ENCODE data around the gene NRG3. TPM values are rescaled to one million over a fixed set of nuclear protein-coding genes. Genes with fewer than 3 reads are reported as not detected.

The NRG3 gene
- total RNA-seq, 1 experiment from 2014 or later = 0.62 TPM

DNA sequence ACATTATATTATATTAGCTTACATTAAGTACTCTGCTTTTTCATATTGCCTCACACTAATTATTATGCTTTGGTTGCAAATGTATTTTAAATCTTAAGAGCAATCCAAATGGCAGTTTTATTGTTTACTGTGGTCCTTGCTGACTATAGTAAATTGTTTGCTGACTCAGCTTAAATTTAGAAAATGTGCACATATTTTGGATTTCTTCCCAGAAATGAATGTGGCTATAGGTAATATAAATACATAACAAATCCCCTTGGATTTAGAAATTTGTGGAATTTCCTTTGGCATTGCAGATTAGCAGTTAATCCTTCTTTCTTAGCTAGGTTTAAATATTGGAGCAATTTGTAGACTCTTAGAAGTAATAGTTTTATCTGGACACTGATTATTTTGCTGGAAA, 565.8 kb downstream of the NRG3 start:
- Histone ChIP-seq H3K36me3 (replicated peaks; ENCODE audit: control insufficient read depth, insufficient read depth, low read length) (no peaks in the 10 kb centered on the region), H3K27me3 (ENCODE audit: control insufficient read depth, insufficient read depth, low read length) (no peaks in the 10 kb centered on the region), H3K4me3 (ENCODE audit: insufficient read depth, low read depth, low read length) (no peak overlapping the region)
- no peak for DNase-seq

DNA sequence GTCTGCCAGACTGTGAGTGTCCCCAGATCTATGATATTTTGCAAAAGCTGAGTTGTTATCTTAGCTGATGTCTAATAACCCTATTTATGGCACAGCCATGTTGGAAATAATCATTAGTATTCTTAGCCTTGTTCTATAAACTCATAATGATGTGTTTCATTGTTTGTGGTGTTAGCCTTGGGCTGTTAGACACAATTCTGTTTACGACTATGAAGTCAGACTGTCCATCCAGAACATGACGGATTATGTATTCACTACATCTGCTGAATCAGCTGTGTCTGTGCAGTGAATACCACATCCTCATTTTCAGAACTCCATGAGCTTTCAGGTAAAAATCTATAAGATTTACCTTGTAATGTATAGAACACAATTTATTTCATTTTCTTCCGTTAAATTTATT, 577.1 kb downstream of the NRG3 start:
- H3K27me3 ChIP-seq (ENCODE audit: control insufficient read depth, insufficient read depth, low read length) = no peaks in the 10 kb centered on the region
- no peak overlapping the region for H3K4me3 ChIP-seq (ENCODE audit: insufficient read depth, low read depth, low read length)
- H3K36me3 ChIP-seq (replicated peaks; ENCODE audit: control insufficient read depth, insufficient read depth, low read length) = no peaks in the 10 kb centered on the region
- no peak for DNase-seq

DNA sequence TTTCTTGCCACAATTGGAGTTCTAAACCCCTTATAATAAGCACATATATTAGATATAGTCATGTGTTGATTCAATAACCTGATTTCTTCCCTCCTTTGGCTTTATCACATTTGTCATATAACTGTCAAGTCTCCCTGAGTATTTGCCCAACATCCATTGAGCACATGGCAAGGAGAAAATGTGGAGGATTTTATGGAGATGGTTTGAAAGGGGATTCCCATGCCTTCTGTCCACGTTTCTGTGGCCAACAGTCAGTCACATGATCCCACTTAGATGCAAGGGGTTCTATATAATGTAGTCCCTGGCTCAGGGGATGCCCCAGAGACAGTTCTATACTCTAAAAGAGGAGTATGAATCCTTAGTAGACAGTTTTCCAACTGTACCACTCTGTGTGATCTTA, 577.7 kb downstream of the NRG3 start:
- DNase-seq = no peak
- Histone ChIP-seq H3K36me3 (replicated peaks; ENCODE audit: control insufficient read depth, insufficient read depth, low read length) (no peaks in the 10 kb centered on the region), H3K4me3 (ENCODE audit: insufficient read depth, low read depth, low read length) (no peak overlapping the region), H3K27me3 (ENCODE audit: control insufficient read depth, insufficient read depth, low read length) (no peaks in the 10 kb centered on the region)

GRCh38 chr10:82453678-82454293, 578.8 kb downstream of the NRG3 start:
- H3K36me3 ChIP-seq (replicated peaks; ENCODE audit: control insufficient read depth, insufficient read depth, low read length) = no peaks in the 10 kb centered on the region
- no peak for DNase-seq
- no peak overlapping the region for H3K4me3 ChIP-seq (ENCODE audit: insufficient read depth, low read depth, low read length)
- H3K27me3 ChIP-seq (ENCODE audit: control insufficient read depth, insufficient read depth, low read length) = no peaks in the 10 kb centered on the region

- H3K36me3 ChIP-seq (replicated peaks; ENCODE audit: control insufficient read depth, insufficient read depth, low read length) = no peaks in the 10 kb centered on the region
- DNase-seq = no peak
- no peak overlapping the region for H3K4me3 ChIP-seq (ENCODE audit: insufficient read depth, low read depth, low read length)
- H3K27me3 ChIP-seq (ENCODE audit: control insufficient read depth, insufficient read depth, low read length) = no peaks in the 10 kb centered on the region
These were observed 588.0 kb downstream of the NRG3 start for GRCh38 chr10:82462910-82463551.

- H3K27me3 ChIP-seq (ENCODE audit: control insufficient read depth, insufficient read depth, low read length) = no peaks in the 10 kb centered on the region
- no peaks in the 10 kb centered on the region for H3K36me3 ChIP-seq (replicated peaks; ENCODE audit: control insufficient read depth, insufficient read depth, low read length)
- DNase-seq = no peak
- no peak overlapping the region for H3K4me3 ChIP-seq (ENCODE audit: insufficient read depth, low read depth, low read length)
These were observed 588.6 kb downstream of the NRG3 start for GRCh38 chr10:82463614-82464013.

DNA sequence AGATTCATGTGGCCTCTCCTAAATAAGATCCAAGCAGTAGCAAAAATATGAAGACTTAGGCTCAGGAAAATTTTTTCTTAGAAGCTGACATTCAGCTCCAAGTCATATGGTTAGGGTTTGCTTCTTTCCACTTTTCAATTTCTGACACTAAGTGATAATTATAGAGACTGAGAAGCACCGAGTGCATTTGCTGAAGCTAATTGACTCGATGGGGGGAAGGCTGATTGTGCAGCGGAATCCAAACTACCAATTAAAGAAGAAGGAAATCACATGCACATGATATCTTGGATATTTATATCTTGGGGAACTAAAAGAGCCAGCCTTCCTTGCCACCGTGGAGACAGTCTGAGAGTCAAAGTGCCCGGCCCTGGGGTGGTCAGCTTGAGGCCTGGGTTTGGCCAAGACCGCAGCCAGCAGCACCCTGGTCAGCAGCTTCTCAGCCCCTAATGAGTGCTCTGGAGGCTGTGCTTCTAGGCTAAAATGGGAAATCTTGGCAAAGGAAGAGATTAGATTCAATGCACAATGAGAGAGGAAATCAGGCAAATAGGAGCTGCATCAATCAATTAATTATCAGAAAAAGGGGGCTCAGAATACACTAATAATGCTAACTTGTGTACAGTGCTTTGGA, 589.3 kb downstream of the NRG3 start:
- H3K36me3 ChIP-seq (replicated peaks; ENCODE audit: control insufficient read depth, insufficient read depth, low read length) = no peaks in the 10 kb centered on the region
- no peak overlapping the region for H3K4me3 ChIP-seq (ENCODE audit: insufficient read depth, low read depth, low read length)
- DNase-seq = no peak
- no peaks in the 10 kb centered on the region for H3K27me3 ChIP-seq (ENCODE audit: control insufficient read depth, insufficient read depth, low read length)

DNA sequence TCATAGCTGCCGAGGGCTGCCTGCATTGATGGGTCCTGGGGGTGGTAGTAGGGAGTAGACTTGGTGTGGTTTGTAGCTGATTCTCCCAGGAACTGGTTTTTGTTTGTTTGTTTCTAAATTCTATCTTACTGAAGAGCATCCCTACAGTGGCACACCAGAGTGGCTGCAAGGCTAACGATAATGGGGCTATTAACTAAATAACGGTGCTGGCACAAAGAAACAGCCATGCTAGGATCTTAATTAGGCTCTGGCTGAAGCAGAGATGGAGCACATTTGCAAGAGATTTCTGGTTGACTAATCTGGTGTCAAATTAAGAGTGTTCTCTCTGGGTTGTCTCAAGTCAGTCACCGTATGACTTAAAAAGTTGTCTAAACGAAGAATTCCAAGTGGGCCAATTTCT, 590.0 kb downstream of the NRG3 start:
- DNase-seq = no peak
- Histone ChIP-seq H3K4me3 (ENCODE audit: insufficient read depth, low read depth, low read length) (no peak overlapping the region), H3K36me3 (replicated peaks; ENCODE audit: control insufficient read depth, insufficient read depth, low read length) (no peaks in the 10 kb centered on the region), H3K27me3 (ENCODE audit: control insufficient read depth, insufficient read depth, low read length) (no peaks in the 10 kb centered on the region)

DNA sequence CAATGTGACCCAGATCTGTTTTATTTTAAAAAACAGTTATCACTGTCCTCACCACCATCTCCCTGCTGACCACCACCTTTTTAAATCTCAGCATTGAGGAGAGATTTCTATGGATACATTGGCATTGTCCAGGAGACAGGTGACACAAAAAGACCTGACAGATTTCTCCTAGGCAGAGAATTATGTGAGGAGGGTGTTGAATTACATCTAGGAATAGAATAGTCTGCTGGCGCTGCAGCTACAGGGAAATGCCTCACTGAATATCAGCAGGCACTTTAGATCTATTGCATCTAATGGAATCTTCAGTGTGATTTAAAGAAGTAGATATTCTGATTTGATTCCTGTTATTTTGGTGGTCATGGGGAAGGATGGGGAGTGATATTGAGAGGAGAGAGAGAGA, 593.5 kb downstream of the NRG3 start:
- H3K27me3 ChIP-seq (ENCODE audit: control insufficient read depth, insufficient read depth, low read length) = no peaks in the 10 kb centered on the region
- H3K36me3 ChIP-seq (replicated peaks; ENCODE audit: control insufficient read depth, insufficient read depth, low read length) = no peaks in the 10 kb centered on the region
- DNase-seq = no peak
- no peak overlapping the region for H3K4me3 ChIP-seq (ENCODE audit: insufficient read depth, low read depth, low read length)

DNA sequence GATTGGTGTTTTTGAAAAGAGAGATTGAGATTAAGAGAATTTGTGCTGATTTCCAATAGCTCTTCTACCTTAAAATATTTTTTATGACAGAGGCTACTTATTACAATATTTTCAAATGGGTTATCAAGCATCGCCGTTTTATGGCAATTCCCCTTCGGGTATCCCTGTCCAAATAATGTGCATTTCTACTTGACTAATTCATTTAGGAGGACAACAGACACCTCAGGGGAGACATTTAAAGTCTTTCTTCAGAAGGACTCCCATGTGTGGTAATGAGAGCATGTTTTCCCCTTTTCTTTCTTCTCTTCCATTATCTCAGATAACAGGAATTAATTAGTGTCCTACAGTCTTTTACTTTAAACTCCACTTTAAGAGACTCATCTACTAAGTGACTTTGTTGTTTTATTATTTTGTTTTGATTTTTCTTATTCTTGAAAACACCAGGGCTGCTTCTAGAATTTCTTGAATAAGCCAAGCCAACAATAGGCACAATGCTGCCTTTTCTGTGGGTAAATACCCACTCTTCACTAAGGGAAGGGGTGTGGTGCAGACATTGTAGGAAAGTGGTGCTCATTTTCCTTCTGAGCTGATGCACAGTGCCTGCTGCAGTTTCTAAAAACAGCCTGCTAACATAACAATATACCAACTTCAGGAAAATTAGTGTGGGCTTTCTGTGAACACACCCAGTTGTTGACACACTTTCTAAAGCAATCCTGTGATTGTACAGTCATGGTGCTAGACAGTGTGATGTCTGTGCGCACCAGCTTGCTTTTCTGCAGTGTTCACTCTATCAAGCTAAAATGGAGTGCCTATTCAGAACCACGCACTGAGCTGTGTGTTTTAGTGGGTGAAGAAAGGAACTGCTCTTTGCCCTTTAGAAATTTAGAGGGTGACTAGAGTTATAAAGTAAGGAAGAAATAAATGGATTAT, 597.7 kb downstream of the NRG3 start:
- DNase-seq = no peak
- no peaks in the 10 kb centered on the region for H3K36me3 ChIP-seq (replicated peaks; ENCODE audit: control insufficient read depth, insufficient read depth, low read length)
- H3K27me3 ChIP-seq (ENCODE audit: control insufficient read depth, insufficient read depth, low read length) = no peaks in the 10 kb centered on the region
- no peak overlapping the region for H3K4me3 ChIP-seq (ENCODE audit: insufficient read depth, low read depth, low read length)

GRCh38 chr10:82477776-82478175, 602.8 kb downstream of the NRG3 start:
- no peak overlapping the region for H3K4me3 ChIP-seq (ENCODE audit: insufficient read depth, low read depth, low read length)
- DNase-seq = no peak
- H3K36me3 ChIP-seq (replicated peaks; ENCODE audit: control insufficient read depth, insufficient read depth, low read length) = no peaks in the 10 kb centered on the region
- H3K27me3 ChIP-seq (ENCODE audit: control insufficient read depth, insufficient read depth, low read length) = no peaks in the 10 kb centered on the region

- no peaks in the 10 kb centered on the region for H3K36me3 ChIP-seq (replicated peaks; ENCODE audit: control insufficient read depth, insufficient read depth, low read length)
- no peak overlapping the region for H3K4me3 ChIP-seq (ENCODE audit: insufficient read depth, low read depth, low read length)
- no peak for DNase-seq
- H3K27me3 ChIP-seq (ENCODE audit: control insufficient read depth, insufficient read depth, low read length) = no peaks in the 10 kb centered on the region
These were observed 617.7 kb downstream of the NRG3 start for GRCh38 chr10:82492647-82493046.

DNA sequence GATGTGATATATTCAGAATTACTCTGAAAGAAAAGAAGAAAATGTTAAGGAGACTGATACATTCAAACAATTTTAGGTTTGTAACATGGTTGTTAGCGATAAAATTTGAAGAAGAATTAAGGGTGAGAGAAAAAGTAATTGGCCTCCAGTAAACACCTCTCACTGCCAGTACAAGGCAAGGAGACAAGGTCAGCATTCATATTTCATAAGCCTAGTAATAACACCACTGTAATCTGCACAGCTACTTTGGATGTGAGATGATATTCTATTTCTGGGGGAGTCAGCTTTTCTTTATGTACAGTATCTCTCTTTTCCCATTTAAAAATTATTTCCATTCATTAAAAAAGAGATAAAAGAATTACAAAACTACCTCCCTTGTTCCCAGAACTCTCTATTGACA, 621.1 kb downstream of the NRG3 start:
- Histone ChIP-seq H3K36me3 (replicated peaks; ENCODE audit: control insufficient read depth, insufficient read depth, low read length) (no peaks in the 10 kb centered on the region), H3K27me3 (ENCODE audit: control insufficient read depth, insufficient read depth, low read length) (no peaks in the 10 kb centered on the region), H3K4me3 (ENCODE audit: insufficient read depth, low read depth, low read length) (no peak overlapping the region)
- no peak for DNase-seq

DNA sequence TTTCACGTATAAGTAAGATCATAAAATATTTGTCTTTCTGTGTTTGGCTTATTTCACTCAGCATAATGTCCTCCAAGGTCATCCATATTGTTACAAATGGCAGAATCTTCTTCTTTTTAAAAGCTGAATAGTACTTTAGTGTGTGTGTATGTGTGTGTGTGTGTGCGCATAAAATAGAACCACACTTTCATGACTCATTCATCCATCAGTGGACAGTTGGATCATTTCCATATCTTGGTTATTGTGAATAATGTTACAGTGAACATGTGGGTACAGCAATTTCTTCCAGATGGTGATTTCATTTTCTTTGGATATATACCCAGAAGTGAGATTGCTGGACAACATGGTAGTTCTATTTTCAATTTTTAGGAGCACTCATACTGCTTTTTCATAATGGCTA, 622.4 kb downstream of the NRG3 start:
- no peak for DNase-seq
- Histone ChIP-seq H3K36me3 (replicated peaks; ENCODE audit: control insufficient read depth, insufficient read depth, low read length) (no peaks in the 10 kb centered on the region), H3K4me3 (ENCODE audit: insufficient read depth, low read depth, low read length) (no peak overlapping the region), H3K27me3 (ENCODE audit: control insufficient read depth, insufficient read depth, low read length) (no peaks in the 10 kb centered on the region)

- Histone ChIP-seq H3K27me3 (ENCODE audit: control insufficient read depth, insufficient read depth, low read length) (no peaks in the 10 kb centered on the region), H3K4me3 (ENCODE audit: insufficient read depth, low read depth, low read length) (no peak overlapping the region)
- DNase-seq = no peak
These were observed 624.0 kb downstream of the NRG3 start for GRCh38 chr10:82498976-82499375.

More at GRCh38 chr10:82498976-82499375, 624.0 kb downstream of the NRG3 start:
- no peaks in the 10 kb centered on the region for H3K36me3 ChIP-seq (replicated peaks; ENCODE audit: control insufficient read depth, insufficient read depth, low read length)

All from H7 (cell line).